TTC549 (cell line): ENCODE measurements around the gene GALNT12.

Source experiments
- FAIRE-seq: peaks from 2 replicates; lab custom pipeline; 2012; peaks lifted over from hg19 to GRCh38; lab: Jason Lieb, UNC

The GALNT12 gene

GRCh38 chr9:98860871-98861293, 53.4 kb downstream of the GALNT12 start:
- FAIRE-seq = no peak

- FAIRE-seq = no peak
These were observed 54.5 kb downstream of the GALNT12 start for GRCh38 chr9:98861781-98862504.

GRCh38 chr9:98862936-98863335, 55.5 kb downstream of the GALNT12 start:
- FAIRE-seq = no peak

GRCh38 chr9:98864281-98865174, 57.1 kb downstream of the GALNT12 start:
- FAIRE-seq = no peak

GRCh38 chr9:98865284-98865875, 57.9 kb downstream of the GALNT12 start:
- FAIRE-seq = no peak

- no peak for FAIRE-seq
These were observed 59.1 kb downstream of the GALNT12 start for GRCh38 chr9:98866435-98867102.

- no peak for FAIRE-seq
These were observed 59.6 kb downstream of the GALNT12 start for GRCh38 chr9:98867103-98867428.

GRCh38 chr9:98867429-98868168, 60.1 kb downstream of the GALNT12 start:
- FAIRE-seq = no peak

- FAIRE-seq = no peak
These were observed 61.7 kb downstream of the GALNT12 start for GRCh38 chr9:98869078-98869745.

GRCh38 chr9:98869866-98870265, 62.4 kb downstream of the GALNT12 start:
- FAIRE-seq = no peak

GRCh38 chr9:98870782-98871557, 63.5 kb downstream of the GALNT12 start:
- no peak for FAIRE-seq

GRCh38 chr9:98871558-98872065, 64.1 kb downstream of the GALNT12 start:
- no peak for FAIRE-seq

GRCh38 chr9:98873526-98873925, 66.1 kb downstream of the GALNT12 start:
- no peak for FAIRE-seq

- no peak for FAIRE-seq
These were observed 66.5 kb downstream of the GALNT12 start for GRCh38 chr9:98873951-98874371.

- FAIRE-seq = no peak
These were observed 67.3 kb downstream of the GALNT12 start for GRCh38 chr9:98874721-98875255.

- no peak for FAIRE-seq
These were observed 68.1 kb downstream of the GALNT12 start for GRCh38 chr9:98875536-98875935.

GRCh38 chr9:98877311-98877710, 69.8 kb downstream of the GALNT12 start:
- no peak for FAIRE-seq

- FAIRE-seq = no peak
These were observed 71.9 kb downstream of the GALNT12 start for GRCh38 chr9:98879094-98879962.

GRCh38 chr9:98879963-98880310, 72.5 kb downstream of the GALNT12 start:
- no peak for FAIRE-seq
